Loucy (cell line): ENCODE data around the gene DLGAP1.

Experiments
- CTCF ChIP-seq: fragments of 200-600 bp; sonication (generic); conservative IDR thresholded peaks from 2 replicates; pipeline ENCODE4 v1.5.1; 2014; ENCODE audit warnings: mild to moderate bottlenecking, antibody characterized with exemption, low read length
- EZH2phosphoT487 ChIP-seq: fragments of 200-600 bp; IDR thresholded peaks from 2 replicates; pipeline ENCODE4 v1.6.1; 2018; ENCODE audit warnings: antibody characterized with exemption, mild to moderate bottlenecking, moderate library complexity, borderline replicate concordance

GRCh38 chr18:4468511-4468910 lies 13.4 kb upstream of the DLGAP1 start:
- TF ChIP-seq CTCF (no peak), EZH2phosphoT487 (no peak)
